Pancreas (tissue), 10 donors: ENCODE data around the gene ACSL6. TPM values are rescaled to one million over a fixed set of nuclear protein-coding genes. Genes with fewer than 3 reads are reported as not detected.

Experiments
- ATAC-seq, 4 donors: fragments of 200-7000 bp; cut with Tn5 transposase; one replicate each; pipeline versions ENCODE4 v1.8.0 to v1.9.1; 2020; ENCODE audit warnings: mild to moderate bottlenecking in 4 of 4, moderate library complexity in 4 of 4
- DNase-seq, 6 donors: peaks; one replicate each; pipeline ENCODE4 v3.0.0-alpha.2; 2020
- FAIRE-seq: peaks from 2 replicates; lab custom pipeline; 2012; peaks lifted over from hg19 to GRCh38; lab: Jason Lieb, UNC
- H3K27ac ChIP-seq, 4 donors: fragments of 200-600 bp; sonication (generic); 1 replicate in 3 of 4; 2 replicates in 1 of 4; pipeline versions ENCODE4 v1.5.0 to v1.8.0; 2020
- H3K27me3 ChIP-seq, 4 donors: fragments of 200-600 bp; one replicate each; pipeline ENCODE4 v1.8.0; 2021
- H3K36me3 ChIP-seq, 3 donors: fragments of 200-600 bp; sonication (generic) in 1 of 3; one replicate each; pipeline versions ENCODE4 v1.5.0 to v1.8.0; 2020 to 2021
- H3K4me1 ChIP-seq, 3 donors: fragments of 200-600 bp; one replicate each; pipeline ENCODE4 v1.8.0; 2021
- H3K4me3 ChIP-seq, 4 donors: fragments of 200-600 bp; sonication (generic) in 2 of 4; one replicate each; pipeline versions ENCODE4 v1.5.0 to v1.8.0; 2020 to 2021
- H3K9me3 ChIP-seq, 4 donors: fragments of 200-600 bp; one replicate each; pipeline ENCODE4 v1.8.0; 2021
- WGBS, 2 donors: extraction: QIAGEN DNeasy Blood & Tissue Kit; methylation state at CpG; one replicate each; pipeline ENCODE4 v1.1.7; 2013; 5-methylcytosine and 5-hydroxymethylcytosine counted together
- intact Hi-C, 3 donors: fragments of 100-400 bp; cut with DNase I; formaldehyde crosslinking; loops; one replicate each; pipeline versions ENCODE4 v1.11.1 to v1.14.2; 2022
- polyA plus RNA-seq, 2 donors: library from polyadenylated mRNA; stranded (reverse); fragments of 200-250 nt; gene quantifications; one replicate each; pipeline ENCODE4 v1.2.3, GENCODE V29; 2013
- total RNA-seq, 6 donors: library from RNA; stranded (reverse); fragmentation: NEBNext Ultra II Directional in 4 of 6; extraction: Animal tissue kit (Norgen Biotek cat#: 25700) in 4 of 6; gene quantifications; one replicate each; pipeline versions ENCODE4 v1.2.1 to v1.2.4, GENCODE V29; 2021 to 2023
- TF ChIP-seq, protein P1 (sequence below), 4 donors: fragments of 200-600 bp; sonication (generic) in 3 of 4; IDR thresholded peaks; one replicate each; pipeline versions ENCODE4 v1.5.0 to v1.8.0; 2021; ENCODE audit warnings: antibody characterized with exemption in 4 of 4
- donor health status: healthy with polysubstance abuse.
- donor health status: DM: no; HTN: no; CAD: no; lungs with moderate emphysema.
- donor health status: DM: no; HTN: no; CAD: no.
- donor health status: control.
- donor health status: control.
- donor health status: Bipolar disorder and iron deficiency.
- donor health status: DM: yes; HTN: yes; CAD: no.
- donor health status: DM: no; HTN: no; CAD: no.
- donor health status: DM: no; HTN: no; CAD: no.
- donor health status: DM: yes; HTN: yes; CAD: no.

Gene ACSL6
- total and polyA plus RNA-seq, 8 donors: 0.83 to 3.3 (median 1.1) TPM

DNA sequence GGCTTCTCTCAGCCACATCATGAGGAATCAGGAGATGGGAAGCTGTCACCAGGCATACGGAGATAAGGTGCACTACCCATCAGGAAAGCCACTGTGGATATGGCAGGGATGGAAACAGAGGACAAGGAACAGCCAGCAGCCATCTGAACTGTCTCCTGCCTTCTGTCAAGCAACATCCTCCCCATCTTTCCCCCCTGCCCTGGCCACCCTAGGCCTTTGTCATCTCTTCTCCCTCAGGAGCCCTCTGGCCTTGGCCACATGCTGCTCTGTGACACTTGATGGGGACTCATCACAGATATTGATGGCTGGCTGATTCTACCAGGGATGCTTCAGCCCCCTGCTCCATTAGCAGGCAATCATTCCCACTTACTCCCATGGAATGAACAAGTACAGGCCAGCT, 44.9 kb downstream of the ACSL6 start:
- Histone ChIP-seq H3K27ac (no peak overlapping the region), H3K27me3 (no peaks in the 10 kb centered on the region), H3K4me1 (no peaks in the 10 kb centered on the region), H3K36me3 (no peaks in the 10 kb centered on the region), H3K4me3 (no peak overlapping the region), H3K9me3 (no peaks in the 10 kb centered on the region)
- intact Hi-C loops: no loop called here
- DNase-seq (no peak), ATAC-seq (no peak), FAIRE-seq (no peak)
- WGBS, 2 donors: 89 to 100% methylated on average over 1 of the region's 1 CpG
- TF ChIP-seq, protein P1, sequence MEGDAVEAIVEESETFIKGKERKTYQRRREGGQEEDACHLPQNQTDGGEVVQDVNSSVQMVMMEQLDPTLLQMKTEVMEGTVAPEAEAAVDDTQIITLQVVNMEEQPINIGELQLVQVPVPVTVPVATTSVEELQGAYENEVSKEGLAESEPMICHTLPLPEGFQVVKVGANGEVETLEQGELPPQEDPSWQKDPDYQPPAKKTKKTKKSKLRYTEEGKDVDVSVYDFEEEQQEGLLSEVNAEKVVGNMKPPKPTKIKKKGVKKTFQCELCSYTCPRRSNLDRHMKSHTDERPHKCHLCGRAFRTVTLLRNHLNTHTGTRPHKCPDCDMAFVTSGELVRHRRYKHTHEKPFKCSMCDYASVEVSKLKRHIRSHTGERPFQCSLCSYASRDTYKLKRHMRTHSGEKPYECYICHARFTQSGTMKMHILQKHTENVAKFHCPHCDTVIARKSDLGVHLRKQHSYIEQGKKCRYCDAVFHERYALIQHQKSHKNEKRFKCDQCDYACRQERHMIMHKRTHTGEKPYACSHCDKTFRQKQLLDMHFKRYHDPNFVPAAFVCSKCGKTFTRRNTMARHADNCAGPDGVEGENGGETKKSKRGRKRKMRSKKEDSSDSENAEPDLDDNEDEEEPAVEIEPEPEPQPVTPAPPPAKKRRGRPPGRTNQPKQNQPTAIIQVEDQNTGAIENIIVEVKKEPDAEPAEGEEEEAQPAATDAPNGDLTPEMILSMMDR (IDR thresholded peaks at IDR 0.05): no peak

DNA sequence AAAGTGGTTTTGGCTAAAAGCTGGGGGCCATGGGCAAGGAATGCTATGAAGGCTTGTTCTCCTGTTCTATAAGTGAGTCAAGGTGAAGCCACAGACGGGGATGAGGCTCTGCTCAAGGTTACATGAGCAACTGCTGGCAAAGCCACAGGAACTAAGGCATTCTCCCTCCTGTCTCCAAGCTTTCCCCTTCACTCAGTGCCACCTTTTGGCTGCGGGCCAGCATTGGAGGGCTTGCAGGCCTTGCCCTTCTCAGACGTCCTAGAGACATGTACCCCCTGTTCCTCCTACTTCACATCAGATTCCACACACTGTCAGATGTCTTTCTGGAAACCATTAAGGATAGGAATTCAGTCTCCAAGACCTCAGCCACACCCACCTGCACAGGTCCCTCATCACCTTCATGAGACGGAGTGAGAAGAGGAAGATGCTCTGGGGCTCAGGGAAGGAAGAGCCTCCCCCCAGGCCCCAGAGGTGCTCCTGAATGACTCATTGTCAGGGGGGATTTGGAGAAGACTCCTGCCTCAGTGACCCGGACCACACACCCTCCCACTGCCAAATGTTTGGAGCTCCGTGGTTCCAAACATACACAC, 45.5 kb downstream of the ACSL6 start:
- DNase-seq: no peak
- 66 to 73% methylated on average over 6 of the region's 6 CpGs for WGBS, 2 donors
- FAIRE-seq: no peak

DNA sequence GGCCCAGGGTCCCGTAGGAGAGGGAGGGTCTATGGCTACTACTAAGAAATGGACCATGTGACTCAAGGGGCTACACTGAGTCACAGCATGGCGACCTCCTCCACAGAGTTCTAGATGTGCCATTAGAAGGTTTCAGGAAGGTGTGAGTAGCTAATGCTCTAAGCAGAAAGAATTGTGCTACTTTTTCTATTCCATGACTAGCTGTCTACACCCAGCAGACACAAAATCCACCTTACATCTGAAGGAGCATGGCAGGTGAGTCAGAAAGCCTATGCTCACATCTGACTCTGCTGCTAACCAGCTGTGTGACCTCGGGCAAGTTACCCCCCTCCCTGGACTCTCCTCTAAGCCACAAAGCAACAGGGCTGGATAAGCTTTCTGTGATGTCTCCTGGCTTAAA, 51.6 kb downstream of the ACSL6 start:
- no peaks in the 10 kb centered on the region for H3K9me3 ChIP-seq
- H3K27me3 ChIP-seq: no peaks in the 10 kb centered on the region
- TF ChIP-seq, protein P1 (IDR thresholded peaks at IDR 0.05): no peak
- H3K4me3 ChIP-seq: no peak overlapping the region
- DNase-seq (no peak), FAIRE-seq (no peak), ATAC-seq (no peak)
- no peaks in the 10 kb centered on the region for H3K4me1 ChIP-seq
- WGBS, 2 donors: 84 to 92% methylated on average over 3 of the region's 3 CpGs
- H3K27ac ChIP-seq: no peak overlapping the region
- intact Hi-C loops: no loop called here
- no peaks in the 10 kb centered on the region for H3K36me3 ChIP-seq

More for the DNA sequence above, 45.5 kb downstream of the ACSL6 start:
- H3K4me3 ChIP-seq: no peak overlapping the region
- no peaks in the 10 kb centered on the region for H3K9me3 ChIP-seq
- no peaks in the 10 kb centered on the region for H3K36me3 ChIP-seq
- H3K4me1 ChIP-seq: no peaks in the 10 kb centered on the region
- TF ChIP-seq, protein P1 (IDR thresholded peaks at IDR 0.05): no peak
- no peaks in the 10 kb centered on the region for H3K27me3 ChIP-seq
- H3K27ac ChIP-seq: no peak overlapping the region
- ATAC-seq: no peak
- intact Hi-C loops: no loop called here

DNA sequence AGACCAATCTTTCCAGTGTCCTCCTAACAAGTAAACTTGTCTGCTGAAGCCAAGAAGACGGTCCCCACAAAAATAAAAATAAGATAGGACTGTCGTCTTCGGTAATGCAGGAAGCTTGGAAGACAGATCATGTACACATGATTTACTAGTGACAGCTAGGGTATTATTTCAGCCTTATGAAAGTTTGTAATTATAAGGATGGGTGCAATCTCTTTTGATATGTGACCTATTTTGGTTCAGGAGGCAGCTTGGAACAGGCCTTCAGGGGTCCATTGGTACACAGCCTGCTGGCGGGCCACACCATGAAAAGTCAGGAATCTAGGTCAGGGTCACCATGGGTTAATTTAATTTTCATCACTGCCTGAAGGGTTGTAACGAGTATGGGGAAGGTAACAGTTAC, 52.3 kb downstream of the ACSL6 start:
- intact Hi-C loops: no loop called here
- Histone ChIP-seq H3K36me3 (no peaks in the 10 kb centered on the region), H3K27ac (no peak overlapping the region), H3K4me3 (no peak overlapping the region), H3K27me3 (no peaks in the 10 kb centered on the region), H3K9me3 (no peaks in the 10 kb centered on the region), H3K4me1 (no peaks in the 10 kb centered on the region)
- ATAC-seq (no peak), FAIRE-seq (no peak), DNase-seq (no peak)
- TF ChIP-seq, protein P1 (IDR thresholded peaks at IDR 0.05): no peak
- WGBS, 2 donors: 89 to 91% methylated on average over 5 of the region's 5 CpGs

DNA sequence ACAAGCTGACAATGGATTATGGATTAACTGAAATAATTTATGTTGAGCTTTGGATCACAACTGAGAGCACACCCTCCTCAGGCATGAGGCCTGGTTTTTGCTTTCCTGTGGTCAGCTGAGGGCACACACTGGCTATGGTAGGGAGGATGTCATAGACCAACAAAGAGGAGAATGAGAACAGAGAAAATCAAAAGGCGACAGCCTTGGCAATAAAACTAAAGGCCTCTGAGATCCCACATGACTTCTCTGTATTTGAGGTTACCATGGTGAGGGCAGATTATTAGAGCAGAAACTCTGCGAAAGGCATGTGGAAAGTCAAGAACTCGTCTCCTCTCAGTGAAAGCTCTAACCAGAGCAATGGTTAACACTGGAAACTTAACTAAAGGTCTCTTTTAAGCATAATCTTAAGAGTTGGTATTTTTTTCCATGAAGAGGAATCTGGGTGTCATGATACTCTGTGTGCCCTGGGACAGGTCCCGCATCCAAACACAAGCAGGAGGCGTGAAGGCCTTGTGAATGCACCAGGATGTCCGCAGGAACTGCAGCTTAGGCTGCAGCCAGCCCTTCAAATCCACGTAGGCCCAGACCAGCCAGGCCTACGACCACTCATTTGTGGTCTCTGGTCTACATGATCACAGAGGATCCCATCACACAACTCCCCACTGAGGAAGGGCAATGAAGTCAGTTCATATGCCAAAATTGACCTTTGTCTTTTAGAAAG, 53.6 kb downstream of the ACSL6 start:
- FAIRE-seq: no peak
- H3K27ac ChIP-seq: no peak overlapping the region
- TF ChIP-seq, protein P1 (IDR thresholded peaks at IDR 0.05): no peak
- H3K9me3 ChIP-seq: no peaks in the 10 kb centered on the region
- no peaks in the 10 kb centered on the region for H3K4me1 ChIP-seq
- no peak overlapping the region for H3K4me3 ChIP-seq
- H3K27me3 ChIP-seq: no peaks in the 10 kb centered on the region
- ATAC-seq: no peak
- WGBS, 2 donors: 84 to 85% methylated on average over 8 of the region's 8 CpGs
- H3K36me3 ChIP-seq: no peaks in the 10 kb centered on the region
- intact Hi-C loops: no loop called here
- DNase-seq: no peak
